ENCODE results near the gene BRD1. TPM values are rescaled to one million over a fixed set of nuclear protein-coding genes. Genes with fewer than 3 reads are reported as not detected.

Gene BRD1
- total RNA-seq, 1 donor from 2014 or later = 64.1 TPM

- DNase-seq (ENCODE audit: low spot score in 2 of 2, unreplicated experiment in 2 of 2) = no peak
- H3K4me3 Mint-ChIP-seq = no peak overlapping the region
- no peaks in the 10 kb centered on the region for H3K27me3 Mint-ChIP-seq (ENCODE audit: low read depth)
- peaks cover 7% of the 10 kb centered on the region for H3K9me3 Mint-ChIP-seq
- H3K27ac Mint-ChIP-seq = no peak overlapping the region
- H3K4me1 Mint-ChIP-seq = peaks cover 2% of the 10 kb centered on the region
- H3K36me3 Mint-ChIP-seq = peaks cover 35% of the 10 kb centered on the region
- TF ChIP-seq CTCF (IDR thresholded peaks at IDR 0.05; ENCODE audit: unreplicated experiment) = no peak
Observed at GRCh38 chr22:49803134-49803533, 24.5 kb downstream of the BRD1 start.

GRCh38 chr22:49801391-49802060, 26.1 kb downstream of the BRD1 start:
- H3K4me1 Mint-ChIP-seq = no peaks in the 10 kb centered on the region
- H3K27ac Mint-ChIP-seq = no peak overlapping the region
- no peaks in the 10 kb centered on the region for H3K27me3 Mint-ChIP-seq (ENCODE audit: low read depth)
- H3K36me3 Mint-ChIP-seq = peaks cover 37% of the 10 kb centered on the region
- H3K9me3 Mint-ChIP-seq = no peaks in the 10 kb centered on the region
- no peak for TF ChIP-seq CTCF (IDR thresholded peaks at IDR 0.05; ENCODE audit: unreplicated experiment)
- H3K4me3 Mint-ChIP-seq = no peak overlapping the region
- no peak for DNase-seq (ENCODE audit: low spot score in 2 of 2, unreplicated experiment in 2 of 2)

- no peaks in the 10 kb centered on the region for H3K27me3 Mint-ChIP-seq (ENCODE audit: low read depth)
Observed at GRCh38 chr22:49800408-49801238, 27.1 kb downstream of the BRD1 start.

GRCh38 chr22:49799431-49800075, 28.1 kb downstream of the BRD1 start:
- TF ChIP-seq CTCF (IDR thresholded peaks at IDR 0.05; ENCODE audit: unreplicated experiment) = no peak
- peaks cover 34% of the 10 kb centered on the region for H3K36me3 Mint-ChIP-seq
- H3K27ac Mint-ChIP-seq = no peak overlapping the region

More at GRCh38 chr22:49800408-49801238, 27.1 kb downstream of the BRD1 start:
- no peak for DNase-seq (ENCODE audit: low spot score in 2 of 2, unreplicated experiment in 2 of 2)
- H3K4me1 Mint-ChIP-seq = no peaks in the 10 kb centered on the region
- H3K27ac Mint-ChIP-seq = peak overlapping the region; percentile 43
- no peak overlapping the region for H3K4me3 Mint-ChIP-seq
- no peak for TF ChIP-seq CTCF (IDR thresholded peaks at IDR 0.05; ENCODE audit: unreplicated experiment)
- peaks cover 34% of the 10 kb centered on the region for H3K36me3 Mint-ChIP-seq
- no peaks in the 10 kb centered on the region for H3K9me3 Mint-ChIP-seq

GRCh38 chr22:49798486-49799151, 29.1 kb downstream of the BRD1 start:
- no peak overlapping the region for H3K4me3 Mint-ChIP-seq
- no peak for TF ChIP-seq CTCF (IDR thresholded peaks at IDR 0.05; ENCODE audit: unreplicated experiment)
- no peaks in the 10 kb centered on the region for H3K4me1 Mint-ChIP-seq
- H3K36me3 Mint-ChIP-seq = peaks cover 30% of the 10 kb centered on the region
- no peak for DNase-seq (ENCODE audit: low spot score in 2 of 2, unreplicated experiment in 2 of 2)
- H3K27ac Mint-ChIP-seq = no peak overlapping the region
- no peaks in the 10 kb centered on the region for H3K9me3 Mint-ChIP-seq
- no peaks in the 10 kb centered on the region for H3K27me3 Mint-ChIP-seq (ENCODE audit: low read depth)

More at GRCh38 chr22:49799431-49800075, 28.1 kb downstream of the BRD1 start:
- no peak for DNase-seq (ENCODE audit: low spot score in 2 of 2, unreplicated experiment in 2 of 2)
- Mint-ChIP-seq H3K4me1 (no peaks in the 10 kb centered on the region), H3K27me3 (ENCODE audit: low read depth) (no peaks in the 10 kb centered on the region), H3K9me3 (no peaks in the 10 kb centered on the region), H3K4me3 (no peak overlapping the region)
